K562 (cell line): ENCODE measurements around the gene DZIP3. TPM values are rescaled to one million over a fixed set of nuclear protein-coding genes. Genes with fewer than 3 reads are reported as not detected.

Source experiments
- ATAC-seq: fragments of 200-7000 bp; cut with Tn5 transposase; 3 replicates; pipeline ENCODE4 v1.9.1; 2020; ENCODE audit warnings: moderate library complexity
- BruUV-seq: library from RNA; stranded (reverse); fragments of 400-500 nt; replicated peaks from 2 replicates; lab custom pipeline; 2021; lab: Mats Ljungman, UMichigan
- CTCF ChIA-PET: fragments of 300-600 bp; formaldehyde crosslinking; extraction: SDS; loops from one replicate; lab custom pipeline; 2021; ENCODE audit warnings: low intra/inter-chr PET ratio; lab: Yijun Ruan, JAX
- POLR2A ChIA-PET: fragments of 300-600, 350-650 bp; sonication (Branson Sonifier 250); formaldehyde crosslinking; extraction: SDS; loops from one replicate; lab custom pipeline; 2021; ENCODE audit warnings: antibody characterized with exemption, inconsistent platforms; lab: Yijun Ruan, JAX
- DNase-seq, 4 experiments: peaks; one replicate each; pipeline versions ENCODE4 v3.0.0 to v3.0.0-alpha.2; 2011 to 2018; ENCODE audit warnings: low spot score in 3 of 4, mixed read lengths in 3 of 4; ENCODE audit errors: extremely low read depth in 1 of 4
- FAIRE-seq: peaks from 2 replicates; lab custom pipeline; 2011; peaks lifted over from hg19 to GRCh38; lab: Jason Lieb, UNC
- H2AFZ ChIP-seq: 2 replicates; pipeline ENCODE4 v1.6.0; 2011; ENCODE audit warnings: low read depth, low read length, control low read depth, inconsistent platforms
- H3K27ac ChIP-seq: fragments of 200-600 bp; 3 replicates; pipeline ENCODE4 v1.8.0; 2011; ENCODE audit warnings: low read depth, mild to moderate bottlenecking, control low read depth, inconsistent platforms, low read length, moderate library complexity, mixed read lengths; ENCODE audit errors: extremely low read depth
- H3K27me3 ChIP-seq, 2 experiments: fragments of 300-600 bp in 1 of 2; 2 replicates in 1 of 2; 3 replicates in 1 of 2; pipeline versions ENCODE4 v1.6.0 to v1.8.0; 2011; ENCODE audit warnings: inconsistent platforms in 2 of 2, low read length in 2 of 2, mild to moderate bottlenecking in 1 of 2, mixed read lengths in 1 of 2, moderate library complexity in 1 of 2; ENCODE audit not compliant: control insufficient read depth in 2 of 2, insufficient read depth in 2 of 2
- H3K36me3 ChIP-seq: fragments of 300-600 bp; 3 replicates; pipeline ENCODE4 v1.8.0; 2011; ENCODE audit warnings: mild to moderate bottlenecking, low read length, inconsistent platforms; ENCODE audit not compliant: control insufficient read depth, insufficient read depth
- H3K4me1 ChIP-seq, 2 experiments: fragments of 200-600 bp in 1 of 2; replicated peaks in 1 of 2; 2 replicates in 1 of 2; 3 replicates in 1 of 2; pipeline versions ENCODE4 v1.5.1 to v1.8.0; 2011; ENCODE audit warnings: inconsistent platforms in 2 of 2, low read length in 2 of 2, mild to moderate bottlenecking in 1 of 2, mixed read lengths in 1 of 2, moderate library complexity in 1 of 2; ENCODE audit not compliant: control insufficient read depth in 2 of 2, insufficient read depth in 2 of 2
- H3K4me2 ChIP-seq: 2 replicates; pipeline ENCODE4 v1.6.1; 2011; ENCODE audit warnings: low read length, control low read depth, inconsistent platforms, mixed read lengths; ENCODE audit not compliant: insufficient read depth
- H3K4me3 ChIP-seq: fragments of 200-600 bp; sonication (generic), shearing (Covaris generic); 2 replicates; pipeline ENCODE4 v1.5.1; 2016; ENCODE audit warnings: control low read depth, inconsistent platforms
- H3K79me2 ChIP-seq: fragments of 200-600 bp; 3 replicates; pipeline ENCODE4 v1.8.0; 2011; ENCODE audit warnings: low read length, inconsistent platforms; ENCODE audit not compliant: control insufficient read depth, insufficient read depth
- H3K9ac ChIP-seq, 2 experiments: 2 replicates each; pipeline versions ENCODE4 v1.6.0 to v1.6.1; 2011; ENCODE audit warnings: low read depth in 2 of 2, low read length in 2 of 2, control low read depth in 1 of 2, inconsistent platforms in 1 of 2, mild to moderate bottlenecking in 1 of 2, mixed read lengths in 1 of 2; ENCODE audit not compliant: insufficient read depth in 1 of 2
- H3K9me1 ChIP-seq: one replicate; pipeline ENCODE4 v1.6.0; 2011; ENCODE audit warnings: inconsistent platforms, mild to moderate bottlenecking, low read length, moderate library complexity; ENCODE audit not compliant: control insufficient read depth, insufficient read depth
- H3K9me3 ChIP-seq: replicated peaks from 2 replicates; pipeline ENCODE4 v1.5.1; 2011; ENCODE audit warnings: low read depth, low read length, inconsistent platforms; ENCODE audit not compliant: control insufficient read depth, insufficient read depth
- H4K20me1 ChIP-seq: replicated peaks from 2 replicates; pipeline ENCODE4 v1.6.1; 2011; ENCODE audit warnings: low read length, inconsistent platforms, mixed read lengths; ENCODE audit not compliant: control insufficient read depth, insufficient read depth
- RAD21 ChIP-seq, 2 experiments: fragments of 250-450 bp in 1 of 2; fragments of 450-650 bp in 1 of 2; sonication (Bioruptor Pico) in 1 of 2; formaldehyde crosslinking in 1 of 2; IDR thresholded peaks in 1 of 2; conservative IDR thresholded peaks in 1 of 2; 2 replicates each; pipeline versions ENCODE4 v1.4.0 to v1.8.0; 2020 to 2022; ENCODE audit warnings: mild to moderate bottlenecking in 2 of 2, moderate library complexity in 1 of 2
- WGBS: fragments of 100-300 bp; shearing (Covaris generic); methylation state at CpG from one replicate; pipeline ENCODE4 v1.1.6; 2016; ENCODE audit warnings: low coverage, mixed read lengths; ENCODE audit not compliant: insufficient coverage; ENCODE audit errors: missing lambda C conversion rate; 5-methylcytosine and 5-hydroxymethylcytosine counted together
- in situ Hi-C: fragments of 300-500 bp; cut with MboI; formaldehyde crosslinking; loops from 4 replicates; pipeline ENCODE4 v1.15.0; 2018; ENCODE audit warnings: inconsistent platforms, mixed read lengths
- intact Hi-C: fragments of 100-400 bp; cut with micrococcal nuclease; formaldehyde crosslinking; loops from 2 replicates; pipeline ENCODE4 v1.14.2; 2022
- polyA plus RNA-seq, 8 experiments: library from polyadenylated mRNA; depleted of rRNA in 4 of 8; stranded (reverse) in 5 of 8; unstranded in 3 of 8; fragments of >200 nt; fragmentation: Nextera tagmentation in 2 of 8; fragmentation: Illumina TruSeq in 1 of 8; extraction: Ambion mirVana in 2 of 8; extraction: Trizol in 1 of 8; gene quantifications; 2 replicates each; pipeline versions ENCODE4 v1.2.1 to v1.2.3, GENCODE V29; 2011 to 2014; ENCODE audit warnings: inconsistent platforms in 1 of 8, missing spikeins in 1 of 8
- total RNA-seq, 7 experiments: library from RNA; depleted of rRNA in 6 of 7; stranded (reverse); fragments of >200 nt in 6 of 7; fragmentation: Illumina TruSeq in 2 of 7; extraction: Trizol in 2 of 7; gene quantifications; 2 replicates each; pipeline versions ENCODE4 v1.2.1 to v1.2.3, GENCODE V29; 2011 to 2021; ENCODE audit warnings: low replicate concordance in 1 of 7
- TF ChIP-seq, protein P1 (sequence below): sonication (generic); IDR thresholded peaks from 2 replicates; pipeline ENCODE4 v1.6.1; 2016
- TF ChIP-seq, protein P2 (sequence below): fragments of 450-650 bp; IDR thresholded peaks from 2 replicates; pipeline ENCODE4 v1.6.1; 2017; ENCODE audit warnings: antibody characterized with exemption
- TF ChIP-seq, protein P3 (sequence below): fragments of 250-450 bp; sonication (Bioruptor Pico); IDR thresholded peaks from 2 replicates; pipeline ENCODE4 v1.5.0; 2021
- TF ChIP-seq, protein P4 (sequence below), 3 experiments: IDR thresholded peaks in 2 of 3; conservative IDR thresholded peaks in 1 of 3; 2 replicates each; pipeline ENCODE4 v1.5.1; 2011 to 2012; ENCODE audit warnings: low read length in 3 of 3, mild to moderate bottlenecking in 3 of 3, control low read depth in 2 of 3, improper control_type of control experiment in 1 of 3, inconsistent platforms in 1 of 3, low read depth in 1 of 3, mixed read lengths in 1 of 3, moderate library complexity in 1 of 3; ENCODE audit not compliant: insufficient read depth in 2 of 3

The DZIP3 gene
- total and polyA plus RNA-seq, 9 of the 15 experiments (the other 6 are each of a cell fraction or from before 2014, with no cell fraction given), result 3.5 to 9.7 (median 5.7) TPM

DNA sequence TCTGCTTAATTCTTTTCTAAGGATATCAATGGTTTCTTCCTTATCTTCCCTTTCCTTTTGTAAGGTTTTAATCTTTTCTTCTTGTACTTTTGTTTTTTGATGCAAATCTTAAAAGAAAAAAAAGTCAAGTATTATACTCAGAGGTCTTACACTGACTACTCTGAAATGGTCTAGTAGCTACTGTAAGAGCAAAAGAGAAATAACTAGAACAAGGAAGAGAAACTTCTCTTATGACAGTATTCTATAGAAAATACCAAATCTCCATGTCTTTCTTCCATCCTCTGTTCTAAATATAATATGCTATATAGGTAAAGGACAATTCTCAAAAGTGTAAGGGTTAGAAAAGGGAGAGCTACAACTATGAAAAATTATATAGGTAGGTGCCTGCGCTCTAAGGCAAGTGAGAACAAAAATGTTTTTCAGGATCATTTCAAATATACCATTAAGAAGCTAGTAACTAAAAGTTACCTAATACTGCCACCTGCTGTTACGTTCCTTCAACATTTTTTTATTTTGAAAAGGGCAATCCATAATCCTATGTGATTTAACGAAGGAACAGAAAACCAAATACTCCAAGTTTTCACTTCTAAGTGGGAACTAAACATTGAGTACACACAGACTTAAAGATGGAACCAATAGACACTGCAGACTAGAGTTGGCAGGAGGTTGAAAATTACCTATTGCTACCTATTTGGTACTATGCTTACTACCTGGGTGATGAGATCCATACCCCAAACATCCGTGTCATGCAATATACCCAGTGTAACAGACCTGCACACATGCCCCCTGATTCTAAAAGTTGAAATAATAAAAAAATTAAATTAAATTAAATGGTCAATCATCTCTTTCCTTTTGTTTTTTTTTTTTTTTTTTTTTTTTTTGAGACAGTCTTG is 37.0 kb upstream of the DZIP3 start:
- Histone ChIP-seq H3K9me3 (no peaks in the 10 kb centered on the region), H3K4me2 (no peak overlapping the region), H2AFZ (no peak overlapping the region), H3K4me3 (no peak overlapping the region), H3K27ac (no peak overlapping the region), H3K79me2 (no peaks in the 10 kb centered on the region), H3K36me3 (peaks cover 63% of the 10 kb centered on the region; the same call in 2 of the 3 replicates), H3K4me1 (no peaks in the 10 kb centered on the region), H3K9me1 (no peaks in the 10 kb centered on the region), H3K9ac (no peak overlapping the region), H3K27me3 (no peaks in the 10 kb centered on the region), H4K20me1 (no peaks in the 10 kb centered on the region)
- TF ChIP-seq, protein P1, sequence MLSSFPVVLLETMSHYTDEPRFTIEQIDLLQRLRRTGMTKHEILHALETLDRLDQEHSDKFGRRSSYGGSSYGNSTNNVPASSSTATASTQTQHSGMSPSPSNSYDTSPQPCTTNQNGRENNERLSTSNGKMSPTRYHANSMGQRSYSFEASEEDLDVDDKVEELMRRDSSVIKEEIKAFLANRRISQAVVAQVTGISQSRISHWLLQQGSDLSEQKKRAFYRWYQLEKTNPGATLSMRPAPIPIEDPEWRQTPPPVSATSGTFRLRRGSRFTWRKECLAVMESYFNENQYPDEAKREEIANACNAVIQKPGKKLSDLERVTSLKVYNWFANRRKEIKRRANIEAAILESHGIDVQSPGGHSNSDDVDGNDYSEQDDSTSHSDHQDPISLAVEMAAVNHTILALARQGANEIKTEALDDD, result no peak
- TF ChIP-seq RAD21 (CRISPR knock-in tag; conservative IDR thresholded peaks at IDR 0.05 in 1 of 2, IDR thresholded peaks at IDR 0.05 in 1 of 2), result peak; percentile 46 to 60
- TF ChIP-seq, protein P2, sequence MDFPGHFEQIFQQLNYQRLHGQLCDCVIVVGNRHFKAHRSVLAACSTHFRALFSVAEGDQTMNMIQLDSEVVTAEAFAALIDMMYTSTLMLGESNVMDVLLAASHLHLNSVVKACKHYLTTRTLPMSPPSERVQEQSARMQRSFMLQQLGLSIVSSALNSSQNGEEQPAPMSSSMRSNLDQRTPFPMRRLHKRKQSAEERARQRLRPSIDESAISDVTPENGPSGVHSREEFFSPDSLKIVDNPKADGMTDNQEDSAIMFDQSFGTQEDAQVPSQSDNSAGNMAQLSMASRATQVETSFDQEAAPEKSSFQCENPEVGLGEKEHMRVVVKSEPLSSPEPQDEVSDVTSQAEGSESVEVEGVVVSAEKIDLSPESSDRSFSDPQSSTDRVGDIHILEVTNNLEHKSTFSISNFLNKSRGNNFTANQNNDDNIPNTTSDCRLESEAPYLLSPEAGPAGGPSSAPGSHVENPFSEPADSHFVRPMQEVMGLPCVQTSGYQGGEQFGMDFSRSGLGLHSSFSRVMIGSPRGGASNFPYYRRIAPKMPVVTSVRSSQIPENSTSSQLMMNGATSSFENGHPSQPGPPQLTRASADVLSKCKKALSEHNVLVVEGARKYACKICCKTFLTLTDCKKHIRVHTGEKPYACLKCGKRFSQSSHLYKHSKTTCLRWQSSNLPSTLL, result no peak
- TF ChIP-seq, protein P3, sequence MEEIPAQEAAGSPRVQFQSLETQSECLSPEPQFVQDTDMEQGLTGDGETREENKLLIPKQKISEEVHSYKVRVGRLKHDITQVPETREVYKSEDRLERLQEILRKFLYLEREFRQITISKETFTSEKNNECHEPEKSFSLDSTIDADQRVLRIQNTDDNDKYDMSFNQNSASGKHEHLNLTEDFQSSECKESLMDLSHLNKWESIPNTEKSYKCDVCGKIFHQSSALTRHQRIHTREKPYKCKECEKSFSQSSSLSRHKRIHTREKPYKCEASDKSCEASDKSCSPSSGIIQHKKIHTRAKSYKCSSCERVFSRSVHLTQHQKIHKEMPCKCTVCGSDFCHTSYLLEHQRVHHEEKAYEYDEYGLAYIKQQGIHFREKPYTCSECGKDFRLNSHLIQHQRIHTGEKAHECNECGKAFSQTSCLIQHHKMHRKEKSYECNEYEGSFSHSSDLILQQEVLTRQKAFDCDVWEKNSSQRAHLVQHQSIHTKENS (CRISPR knock-in tag), result no peak
- TF ChIP-seq, protein P4, sequence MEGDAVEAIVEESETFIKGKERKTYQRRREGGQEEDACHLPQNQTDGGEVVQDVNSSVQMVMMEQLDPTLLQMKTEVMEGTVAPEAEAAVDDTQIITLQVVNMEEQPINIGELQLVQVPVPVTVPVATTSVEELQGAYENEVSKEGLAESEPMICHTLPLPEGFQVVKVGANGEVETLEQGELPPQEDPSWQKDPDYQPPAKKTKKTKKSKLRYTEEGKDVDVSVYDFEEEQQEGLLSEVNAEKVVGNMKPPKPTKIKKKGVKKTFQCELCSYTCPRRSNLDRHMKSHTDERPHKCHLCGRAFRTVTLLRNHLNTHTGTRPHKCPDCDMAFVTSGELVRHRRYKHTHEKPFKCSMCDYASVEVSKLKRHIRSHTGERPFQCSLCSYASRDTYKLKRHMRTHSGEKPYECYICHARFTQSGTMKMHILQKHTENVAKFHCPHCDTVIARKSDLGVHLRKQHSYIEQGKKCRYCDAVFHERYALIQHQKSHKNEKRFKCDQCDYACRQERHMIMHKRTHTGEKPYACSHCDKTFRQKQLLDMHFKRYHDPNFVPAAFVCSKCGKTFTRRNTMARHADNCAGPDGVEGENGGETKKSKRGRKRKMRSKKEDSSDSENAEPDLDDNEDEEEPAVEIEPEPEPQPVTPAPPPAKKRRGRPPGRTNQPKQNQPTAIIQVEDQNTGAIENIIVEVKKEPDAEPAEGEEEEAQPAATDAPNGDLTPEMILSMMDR (IDR thresholded peaks at IDR 0.05 in 2 of 3, conservative IDR thresholded peaks at IDR 0.05 in 1 of 3; ENCODE audit: insufficient read depth in 2 of 3, low read depth in 1 of 3, low read length in 3 of 3), result peak in 1 of 3 experiments; percentile 51; a peak in 2 of 6 replicates
- in situ Hi-C loops (no loop called here), intact Hi-C loops (loop anchor here (1.0 to 5.0 kb wide), 2 partner anchors 45 to 63 kb away; no protein-coding TSS in a partner anchor)
- no TSS peak for BruUV-seq
- FAIRE-seq (no peak), ATAC-seq (peak; percentile 54; the same call in 2 of the 3 replicates), DNase-seq (peak in 2 of 4 experiments; percentile 6 to 27)
- WGBS, result 66% methylated on average over 4 of the region's 4 CpGs
- POLR2A ChIA-PET, result interaction anchor here (1.0 kb wide), 2 partner anchors 13 to 15 kb away, joined by 3 read pairs; no protein-coding TSS in a partner anchor
- CTCF ChIA-PET, result interaction anchor here (0.6 to 1.9 kb wide), 2 partner anchors 63 to 876 kb away, joined by 3 to 9 read pairs; no protein-coding TSS in a partner anchor
